Right cardiac atrium (tissue), 5 donors: ENCODE measurements around the gene CERS6. TPM values are rescaled to one million over a fixed set of nuclear protein-coding genes. Genes with fewer than 3 reads are reported as not detected.

Experiments
- ATAC-seq, 2 donors: fragments of 200-7000 bp; cut with Tn5 transposase; one replicate each; pipeline versions ENCODE4 v1.8.0 to v1.9.1; 2020; ENCODE audit warnings: moderate library complexity in 2 of 2, mild to moderate bottlenecking in 1 of 2
- DNase-seq, 3 donors: peaks; one replicate each; pipeline ENCODE4 v3.0.0-alpha.2; 2020
- H3K27ac ChIP-seq: one replicate; pipeline ENCODE4 v1.5.1; 2013; ENCODE audit warnings: mild to moderate bottlenecking, low read length, control low read depth, moderate library complexity
- H3K27me3 ChIP-seq: one replicate; pipeline ENCODE4 v1.6.1; 2013; ENCODE audit not compliant: control insufficient read depth, insufficient read depth
- H3K4me1 ChIP-seq: one replicate; pipeline ENCODE4 v1.6.1; 2013; ENCODE audit warnings: low read length; ENCODE audit not compliant: control insufficient read depth, insufficient read depth
- H3K4me3 ChIP-seq: one replicate; pipeline ENCODE4 v1.5.1; 2013; ENCODE audit warnings: low read length, control low read depth
- H3K9me3 ChIP-seq: one replicate; pipeline ENCODE4 v1.6.1; 2013; ENCODE audit warnings: low read length; ENCODE audit not compliant: control insufficient read depth
- WGBS: extraction: QIAGEN DNeasy Blood & Tissue Kit; methylation state at CpG from one replicate; pipeline ENCODE4 v1.1.7; 2013; 5-methylcytosine and 5-hydroxymethylcytosine counted together
- intact Hi-C, 4 donors: fragments of 100-400 bp; cut with DNase I; formaldehyde crosslinking; loops; one replicate each; pipeline versions ENCODE4 v1.11.0 to v1.14.0; 2022 to 2023
- polyA plus RNA-seq: library from polyadenylated mRNA; stranded (reverse); fragments of 200-250 nt; gene quantifications from one replicate; pipeline ENCODE4 v1.2.3, GENCODE V29; 2013
- total RNA-seq, 4 donors: library from RNA; stranded (reverse); fragmentation: NEBNext Ultra II Directional; extraction: Animal tissue kit (Norgen Biotek cat#: 25700); gene quantifications; one replicate each; pipeline ENCODE4 v1.2.1, GENCODE V29; 2021
- donor health status: healthy with polysubstance abuse.
- donor health status: DM: no; HTN: yes; CAD: no.
- donor health status: DM: no; HTN: no; CAD: no.
- donor health status: DM: no; HTN: yes; CAD: no; lungs with severe emphysema.
- donor health status: DM: yes; HTN: yes; CAD: no.

Gene CERS6
- total and polyA plus RNA-seq, 5 donors: 25.6 to 71.5 (median 48.9) TPM

DNA sequence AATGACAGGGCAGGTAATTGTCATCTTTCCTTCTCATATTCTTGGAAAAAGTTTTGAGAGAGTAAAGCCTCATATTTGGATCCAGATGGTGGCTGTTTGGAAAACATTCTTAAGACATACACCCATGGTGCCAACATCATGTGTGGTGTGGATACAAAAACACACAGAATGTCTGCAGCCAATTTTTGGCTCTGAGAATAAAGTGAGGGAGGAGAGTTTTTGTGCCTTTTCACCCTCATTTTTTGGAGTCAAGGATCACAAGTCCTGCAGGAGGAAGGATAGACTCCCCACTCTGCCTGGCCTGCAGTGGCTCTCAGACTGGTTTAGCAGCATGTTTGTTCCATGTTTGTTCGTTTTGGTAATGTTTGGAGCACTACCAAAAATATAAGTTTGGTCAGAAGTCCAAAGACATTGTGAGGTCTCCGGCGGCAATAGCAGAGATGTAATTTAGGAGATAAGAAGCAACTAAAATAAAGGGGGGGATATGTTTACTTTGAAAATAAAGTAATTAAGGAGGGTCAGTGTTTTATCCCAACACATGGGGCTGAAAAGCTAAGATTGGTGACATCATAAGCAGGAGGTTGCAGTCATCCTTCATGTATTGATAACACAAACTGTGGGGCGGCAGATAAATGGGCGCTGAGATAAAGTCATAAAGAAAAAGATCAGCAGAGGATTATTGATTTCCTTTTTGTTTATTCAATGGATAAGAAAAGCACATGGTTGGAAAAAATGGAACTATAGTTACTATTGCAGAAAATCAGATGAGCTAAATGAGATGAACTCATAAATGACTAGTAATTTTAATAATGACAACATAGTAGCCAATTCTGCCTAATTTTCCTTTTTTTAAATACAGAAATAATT, 347.0 kb downstream of the CERS6 start:
- DNase-seq (no peak), ATAC-seq (peak in 1 of 2 donors; percentile 15)
- H3K27ac ChIP-seq: peak overlapping the region; percentile 83
- no peaks in the 10 kb centered on the region for H3K9me3 ChIP-seq
- peaks cover 8% of the 10 kb centered on the region for H3K4me1 ChIP-seq
- no peaks in the 10 kb centered on the region for H3K27me3 ChIP-seq
- whole genome bisulfite sequencing: 46% methylated on average over 5 of the region's 5 CpGs
- intact Hi-C loops: no loop called here
- H3K4me3 ChIP-seq: peak overlapping the region; percentile 72

DNA sequence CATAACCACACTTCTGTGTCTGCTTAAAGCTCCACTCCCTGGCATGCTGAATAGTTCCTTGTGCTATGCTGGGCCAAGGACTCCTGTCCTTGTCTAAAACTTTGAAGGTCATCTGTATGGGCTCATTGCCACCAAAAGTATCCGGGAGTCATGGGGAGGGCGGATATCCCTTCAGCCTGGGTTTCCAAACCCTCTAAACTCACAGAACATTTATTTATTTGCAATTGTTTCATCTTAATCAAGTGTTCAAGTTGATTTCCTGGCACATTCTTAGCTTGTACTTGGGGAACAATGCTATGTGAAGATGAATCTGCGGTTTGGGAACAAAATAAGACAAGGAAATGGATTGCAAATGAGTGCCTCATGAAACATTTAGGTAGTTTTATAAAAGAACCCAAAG, 348.1 kb downstream of the CERS6 start:
- H3K27me3 ChIP-seq: no peaks in the 10 kb centered on the region
- ATAC-seq: peak; percentile 82 to 84
- H3K9me3 ChIP-seq: no peaks in the 10 kb centered on the region
- no peak for DNase-seq
- H3K27ac ChIP-seq: peak overlapping the region; percentile 84
- intact Hi-C loops: no loop called here
- H3K4me1 ChIP-seq: peaks cover 8% of the 10 kb centered on the region
- H3K4me3 ChIP-seq: peak overlapping the region; percentile 67
- 46% methylated on average over 3 of the region's 3 CpGs for WGBS

DNA sequence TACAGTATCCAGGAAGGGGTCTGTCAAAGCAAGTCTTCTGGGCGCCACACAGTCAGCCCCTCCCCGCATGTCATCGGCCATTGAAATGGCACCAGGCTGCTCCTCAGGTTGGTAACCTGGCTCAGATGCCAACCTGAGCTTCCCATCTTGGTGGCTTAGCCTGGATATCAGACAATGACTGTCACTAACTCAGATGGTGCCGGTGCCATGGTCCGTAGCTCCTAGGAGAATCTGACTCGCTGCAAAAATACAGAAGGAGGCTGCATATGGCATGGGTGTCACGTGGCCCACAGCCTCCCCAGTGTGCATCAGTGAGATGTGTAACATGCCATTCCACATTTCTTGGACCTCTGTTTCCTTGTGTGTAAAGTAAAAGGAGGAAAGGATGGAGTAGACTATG, 349.5 kb downstream of the CERS6 start:
- DNase-seq (no peak), ATAC-seq (no peak)
- Histone ChIP-seq H3K4me1 (peaks cover 10% of the 10 kb centered on the region), H3K27ac (peak overlapping the region; percentile 2), H3K4me3 (peak overlapping the region; percentile 7), H3K9me3 (no peaks in the 10 kb centered on the region), H3K27me3 (no peaks in the 10 kb centered on the region)
- intact Hi-C loops: no loop called here
- 87% methylated on average over 7 of the region's 7 CpGs for WGBS

DNA sequence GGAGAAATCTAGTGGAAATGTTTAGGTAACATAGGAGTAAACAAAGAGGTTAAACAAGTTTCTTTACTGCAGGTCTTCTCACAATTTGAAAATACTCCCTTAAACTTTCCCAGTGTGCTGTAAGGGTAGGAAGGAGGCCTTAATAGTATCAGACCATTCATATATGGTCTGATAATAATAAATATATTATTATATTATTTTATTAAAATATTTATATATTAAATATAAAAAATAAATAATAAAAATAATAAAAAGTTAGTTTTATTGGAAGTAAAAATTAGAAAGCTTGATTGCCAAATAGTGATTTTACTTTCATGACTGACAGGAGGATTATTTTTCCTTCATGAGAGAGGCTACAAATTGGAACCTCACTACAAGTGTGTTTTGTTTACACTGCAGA, 353.5 kb downstream of the CERS6 start:
- Histone ChIP-seq H3K27ac (no peak overlapping the region), H3K27me3 (no peaks in the 10 kb centered on the region), H3K9me3 (no peaks in the 10 kb centered on the region), H3K4me1 (peaks cover 7% of the 10 kb centered on the region), H3K4me3 (no peak overlapping the region)
- DNase-seq: no peak
- intact Hi-C loops: no loop called here
- ATAC-seq: no peak

DNA sequence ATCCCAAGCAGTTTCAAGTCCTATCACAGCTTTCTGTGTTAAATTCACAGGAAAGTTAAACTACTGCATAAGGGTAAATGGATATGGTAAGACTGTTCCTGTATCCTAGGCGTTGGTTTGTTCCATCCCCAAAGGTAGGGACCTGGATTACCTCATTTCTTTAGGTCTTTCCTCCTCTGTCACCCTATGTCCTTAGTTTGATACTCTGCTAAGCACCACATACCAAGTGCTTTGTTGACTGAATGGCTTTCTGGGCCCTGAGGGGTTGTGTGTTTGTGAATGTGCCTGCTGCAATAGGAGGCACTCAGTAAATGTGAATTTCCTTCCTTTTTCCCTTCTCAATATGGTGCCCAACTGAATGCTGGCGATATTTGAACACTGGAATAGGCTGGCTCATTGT, 354.2 kb downstream of the CERS6 start:
- Histone ChIP-seq H3K4me1 (peaks cover 7% of the 10 kb centered on the region), H3K9me3 (no peaks in the 10 kb centered on the region), H3K27ac (peak overlapping the region; percentile 52), H3K27me3 (no peaks in the 10 kb centered on the region), H3K4me3 (no peak overlapping the region)
- no peak for ATAC-seq
- WGBS: 92% methylated on average over 2 of the region's 2 CpGs
- no peak for DNase-seq
- intact Hi-C loops: no loop called here

DNA sequence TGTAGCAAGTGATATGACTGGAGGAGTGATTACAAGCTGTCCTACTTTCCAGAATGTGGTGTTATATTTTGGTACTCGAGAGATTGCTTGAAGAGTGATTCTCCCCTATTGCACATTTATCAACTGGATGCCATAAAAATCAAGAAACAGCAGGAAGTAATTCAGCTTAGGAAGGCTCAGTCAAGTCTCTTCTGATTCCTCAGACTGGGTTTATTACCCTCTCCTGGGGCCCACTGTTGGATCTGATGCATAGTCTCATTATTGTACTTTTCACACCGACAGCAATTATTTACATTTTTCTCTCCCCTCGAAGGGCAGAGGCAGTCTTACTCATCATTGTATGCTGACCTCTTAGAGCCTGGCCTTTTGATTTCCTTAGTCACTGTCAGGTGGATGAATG, 355.6 kb downstream of the CERS6 start:
- Histone ChIP-seq H3K27me3 (no peaks in the 10 kb centered on the region), H3K4me3 (no peak overlapping the region), H3K4me1 (peaks cover 12% of the 10 kb centered on the region), H3K9me3 (no peaks in the 10 kb centered on the region), H3K27ac (no peak overlapping the region)
- intact Hi-C loops: no loop called here
- ATAC-seq: no peak
- 62% methylated on average over 3 of the region's 3 CpGs for WGBS
- no peak for DNase-seq

DNA sequence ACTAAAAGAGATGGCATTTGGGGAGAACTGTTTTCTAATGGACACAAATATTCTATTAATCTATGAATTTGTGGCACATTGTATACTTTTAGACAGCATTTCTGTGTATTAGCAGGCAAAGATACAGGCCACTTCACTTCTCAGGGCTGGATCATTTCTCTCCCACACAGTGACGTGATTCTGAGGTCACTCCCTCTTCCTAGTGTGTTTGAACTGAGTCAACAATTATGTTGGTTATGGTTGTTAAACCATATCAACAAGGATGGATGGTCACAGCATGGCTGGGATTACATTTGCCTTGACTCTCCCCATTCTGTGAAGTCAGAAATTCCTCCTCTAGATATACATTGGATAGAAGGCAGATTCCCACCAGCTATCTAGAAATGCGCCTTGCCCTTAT, 358.0 kb downstream of the CERS6 start:
- Histone ChIP-seq H3K9me3 (no peaks in the 10 kb centered on the region), H3K27me3 (no peaks in the 10 kb centered on the region), H3K4me1 (peaks cover 7% of the 10 kb centered on the region), H3K27ac (no peak overlapping the region), H3K4me3 (no peak overlapping the region)
- WGBS: 91% methylated on average over 2 of the region's 2 CpGs
- intact Hi-C loops: no loop called here
- DNase-seq: no peak
- no peak for ATAC-seq

DNA sequence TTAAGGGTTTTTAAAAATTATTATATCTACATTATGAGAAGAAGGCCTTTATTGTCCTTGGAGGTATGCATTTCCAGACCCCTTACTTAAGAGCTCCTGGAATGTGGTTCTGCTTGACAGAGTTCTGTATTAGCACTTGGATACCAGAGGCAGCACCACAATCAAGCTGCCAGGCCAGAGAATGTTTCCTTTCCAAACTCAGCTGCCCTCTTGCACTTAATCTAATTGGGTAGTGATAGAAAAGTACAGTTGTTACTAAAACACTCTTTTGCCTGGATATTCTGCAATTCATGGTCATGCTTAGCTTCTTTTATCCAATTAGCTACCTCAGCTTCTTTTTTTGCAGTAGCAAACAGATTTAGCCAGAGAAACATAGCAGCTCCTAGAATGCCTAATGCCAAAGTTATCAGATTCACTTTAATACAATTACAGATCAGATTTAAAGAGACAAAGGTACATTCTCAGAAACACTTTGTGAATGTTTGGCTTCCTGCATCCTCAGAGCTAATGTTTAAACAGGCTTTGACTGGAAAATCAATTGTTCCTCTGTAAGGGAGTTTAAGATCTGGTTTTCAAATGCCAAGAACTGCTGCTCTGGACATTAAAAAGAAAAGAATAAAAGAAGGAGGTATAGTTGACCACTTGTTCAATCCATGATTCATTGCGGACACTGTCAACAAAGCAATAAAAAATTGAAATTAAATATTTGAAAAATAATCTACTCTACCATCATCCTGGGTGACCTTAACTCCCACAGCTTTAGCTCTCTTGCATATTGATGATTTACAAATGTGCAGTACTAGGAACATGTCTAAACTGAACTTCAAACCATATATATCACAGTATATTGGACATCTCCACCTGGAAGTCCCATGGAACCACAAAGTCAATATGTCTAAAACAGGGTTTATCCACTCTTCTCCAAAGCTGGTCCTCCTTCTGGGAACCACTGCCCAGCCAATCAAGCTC, 359.2 kb downstream of the CERS6 start:
- Histone ChIP-seq H3K9me3 (no peaks in the 10 kb centered on the region), H3K27me3 (no peaks in the 10 kb centered on the region), H3K27ac (no peak overlapping the region), H3K4me3 (no peak overlapping the region), H3K4me1 (peaks cover 9% of the 10 kb centered on the region)
- DNase-seq: no peak
- intact Hi-C loops: no loop called here
- no peak for ATAC-seq
- WGBS: 84% methylated on average over 1 of the region's 1 CpG

DNA sequence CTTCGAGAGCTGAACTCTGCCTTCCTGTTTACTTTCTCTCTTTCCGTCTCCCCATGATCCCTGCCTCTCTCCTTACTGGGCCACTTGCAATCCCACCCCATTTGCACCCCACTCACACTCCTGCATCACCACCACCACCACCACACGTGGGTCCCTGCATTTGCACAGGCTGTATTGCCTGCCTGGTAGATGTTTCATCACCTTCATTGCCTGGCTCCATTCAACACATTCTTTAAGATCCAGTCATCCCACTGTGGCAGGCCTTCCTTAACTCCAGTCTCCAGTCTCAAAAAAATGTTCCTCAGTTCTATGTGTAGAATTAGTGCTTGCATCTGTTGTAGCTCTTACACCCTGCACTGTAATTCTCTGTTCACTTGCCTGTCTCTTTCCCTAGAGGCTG, 360.3 kb downstream of the CERS6 start:
- no peak overlapping the region for H3K27ac ChIP-seq
- ATAC-seq (no peak), DNase-seq (no peak)
- no peak overlapping the region for H3K4me3 ChIP-seq
- WGBS: 85% methylated on average over 3 of the region's 3 CpGs
- no peaks in the 10 kb centered on the region for H3K27me3 ChIP-seq
- peaks cover 10% of the 10 kb centered on the region for H3K4me1 ChIP-seq
- H3K9me3 ChIP-seq: no peaks in the 10 kb centered on the region
- intact Hi-C loops: no loop called here

DNA sequence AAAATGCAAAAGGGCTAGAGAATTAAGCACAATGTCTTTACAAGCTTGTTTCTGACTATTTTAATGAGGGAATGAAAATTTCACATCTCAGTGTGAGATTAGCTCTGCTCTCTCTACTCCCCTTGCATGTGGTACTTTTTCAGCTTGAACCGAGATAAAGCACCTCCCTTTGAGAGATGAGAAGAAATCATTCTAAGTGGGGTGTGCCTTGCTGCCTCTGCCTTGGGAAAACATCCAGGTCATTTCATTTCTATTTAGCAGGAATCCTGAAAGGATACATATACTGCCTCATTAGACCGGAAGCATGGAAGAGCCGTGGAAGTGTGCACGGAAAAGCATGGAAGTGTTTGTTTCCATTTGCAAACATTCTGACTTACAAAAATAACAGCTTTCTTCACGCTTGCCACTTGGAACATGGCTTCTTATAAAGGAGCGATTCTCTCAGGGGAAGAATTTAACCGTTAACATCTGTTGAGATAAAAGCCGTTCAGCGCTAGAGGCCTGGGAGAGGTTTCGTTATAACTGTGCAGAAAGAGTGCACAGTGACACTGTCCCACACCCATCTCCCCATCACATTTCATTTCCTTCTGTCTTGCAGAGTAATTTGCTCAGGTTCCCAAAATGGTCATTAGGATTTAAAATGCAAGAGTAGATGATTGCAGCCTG, 363.1 kb downstream of the CERS6 start:
- peak in 1 of 2 donors; percentile 41 for ATAC-seq
- intact Hi-C loops: no loop called here
- H3K27ac ChIP-seq: no peak overlapping the region
- H3K27me3 ChIP-seq: no peaks in the 10 kb centered on the region
- no peaks in the 10 kb centered on the region for H3K9me3 ChIP-seq
- H3K4me3 ChIP-seq: peak overlapping the region; percentile 25
- DNase-seq: no peak
- WGBS: 20% methylated on average over 10 of the region's 10 CpGs
- H3K4me1 ChIP-seq: peaks cover 10% of the 10 kb centered on the region
